ENCODE data around the gene UCK1.

DNA sequence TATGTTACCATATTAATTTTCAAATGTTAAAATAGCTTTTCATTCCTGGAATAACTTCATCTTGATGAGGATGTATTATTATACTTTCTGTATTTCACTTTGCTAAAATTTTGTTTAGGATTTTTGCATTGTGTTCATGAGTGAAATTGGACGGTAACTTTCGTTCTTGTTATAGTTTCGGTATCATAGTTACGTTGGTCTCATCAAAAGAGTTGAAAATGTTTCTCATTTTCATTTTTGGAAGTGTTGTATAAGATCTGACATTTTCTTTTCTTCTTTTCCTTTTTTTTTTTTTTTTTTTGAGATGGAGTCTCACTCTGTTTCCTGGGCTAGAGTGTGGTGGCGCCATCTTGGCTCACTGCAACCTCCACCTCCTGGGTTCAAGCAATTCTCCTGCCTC lies 34.3 kb upstream of the UCK1 start:
- TF ChIP-seq, protein P1, sequence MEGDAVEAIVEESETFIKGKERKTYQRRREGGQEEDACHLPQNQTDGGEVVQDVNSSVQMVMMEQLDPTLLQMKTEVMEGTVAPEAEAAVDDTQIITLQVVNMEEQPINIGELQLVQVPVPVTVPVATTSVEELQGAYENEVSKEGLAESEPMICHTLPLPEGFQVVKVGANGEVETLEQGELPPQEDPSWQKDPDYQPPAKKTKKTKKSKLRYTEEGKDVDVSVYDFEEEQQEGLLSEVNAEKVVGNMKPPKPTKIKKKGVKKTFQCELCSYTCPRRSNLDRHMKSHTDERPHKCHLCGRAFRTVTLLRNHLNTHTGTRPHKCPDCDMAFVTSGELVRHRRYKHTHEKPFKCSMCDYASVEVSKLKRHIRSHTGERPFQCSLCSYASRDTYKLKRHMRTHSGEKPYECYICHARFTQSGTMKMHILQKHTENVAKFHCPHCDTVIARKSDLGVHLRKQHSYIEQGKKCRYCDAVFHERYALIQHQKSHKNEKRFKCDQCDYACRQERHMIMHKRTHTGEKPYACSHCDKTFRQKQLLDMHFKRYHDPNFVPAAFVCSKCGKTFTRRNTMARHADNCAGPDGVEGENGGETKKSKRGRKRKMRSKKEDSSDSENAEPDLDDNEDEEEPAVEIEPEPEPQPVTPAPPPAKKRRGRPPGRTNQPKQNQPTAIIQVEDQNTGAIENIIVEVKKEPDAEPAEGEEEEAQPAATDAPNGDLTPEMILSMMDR (conservative IDR thresholded peaks at IDR 0.05): no peak
- no peak for TF ChIP-seq ZFX (IDR thresholded peaks at IDR 0.05)
